MCF 10A (cell line): ENCODE results near the gene TBL1XR1. TPM values are rescaled to one million over a fixed set of nuclear protein-coding genes. Genes with fewer than 3 reads are reported as not detected.

Source experiments
- BruUV-seq: library from RNA; stranded (reverse); fragments of 400-500 nt; replicated peaks from 2 replicates; lab custom pipeline; 2021; lab: Mats Ljungman, UMichigan
- CTCF ChIA-PET: fragments of 300-600 bp; sonication (Branson Sonifier 250); formaldehyde crosslinking; extraction: SDS; loops from one replicate; lab custom pipeline; 2021; ENCODE audit warnings: antibody characterized with exemption, inconsistent platforms; lab: Yijun Ruan, JAX
- POLR2A ChIA-PET: fragments of 300-600, 350-650 bp; sonication (Branson Sonifier 250); formaldehyde crosslinking; extraction: SDS; loops from one replicate; lab custom pipeline; 2020; ENCODE audit warnings: antibody characterized with exemption, inconsistent platforms; lab: Yijun Ruan, JAX
- DNase-seq: peaks from one replicate; pipeline ENCODE4 v3.0.0-alpha.2; 2018; ENCODE audit not compliant: unreplicated experiment
- H3K27ac Mint-ChIP-seq: one replicate; pipeline ENCODE4 v1.8.0; 2022; ENCODE audit warnings: mild to moderate bottlenecking, low read depth, mixed read lengths; ENCODE audit not compliant: unreplicated experiment
- H3K27me3 Mint-ChIP-seq: one replicate; pipeline ENCODE4 v1.8.0; 2022; ENCODE audit warnings: mixed read lengths; ENCODE audit not compliant: insufficient read depth, unreplicated experiment
- H3K36me3 Mint-ChIP-seq: one replicate; pipeline ENCODE4 v1.8.0; 2022; ENCODE audit warnings: mild to moderate bottlenecking, moderate library complexity, mixed read lengths; ENCODE audit not compliant: insufficient read depth, unreplicated experiment
- H3K4me1 Mint-ChIP-seq: one replicate; pipeline ENCODE4 v1.8.0; 2022; ENCODE audit warnings: mixed read lengths; ENCODE audit not compliant: insufficient read depth, unreplicated experiment
- H3K4me3 Mint-ChIP-seq: one replicate; pipeline ENCODE4 v1.8.0; 2022; ENCODE audit warnings: mild to moderate bottlenecking, moderate library complexity, mixed read lengths; ENCODE audit not compliant: unreplicated experiment
- H3K9me3 Mint-ChIP-seq: one replicate; pipeline ENCODE4 v1.8.0; 2022; ENCODE audit warnings: mixed read lengths; ENCODE audit not compliant: unreplicated experiment
- CTCF ChIP-seq: fragments of 200-600 bp; IDR thresholded peaks from one replicate; pipeline ENCODE4 v1.8.0; 2022; ENCODE audit warnings: antibody characterized with exemption, mild to moderate bottlenecking; ENCODE audit not compliant: unreplicated experiment
- intact Hi-C: fragments of 100-400 bp; cut with micrococcal nuclease; formaldehyde crosslinking; loops from 2 replicates; pipeline ENCODE4 v1.14.1; 2022
- total RNA-seq: library from RNA; stranded (reverse); gene quantifications from 2 replicates; pipeline ENCODE4 v1.2.3, GENCODE V29; 2022

The TBL1XR1 gene
- total RNA-seq, 1 experiment from 2014 or later: 178 TPM

GRCh38 chr3:177131927-177132636 lies 65.2 kb downstream of the TBL1XR1 start:
- intact Hi-C loops: no loop called here
- no peaks in the 10 kb centered on the region for H3K9me3 Mint-ChIP-seq
- H3K36me3 Mint-ChIP-seq: peaks cover 28% of the 10 kb centered on the region
- peak overlapping the region; percentile 2 for H3K27ac Mint-ChIP-seq
- BruUV-seq: no TSS peak
- no peak for DNase-seq
- H3K4me1 Mint-ChIP-seq: peaks cover 10% of the 10 kb centered on the region
- ChIA-PET POLR2A (interaction anchor here (0.5 kb wide), 1 partner anchor 46 kb away, joined by 4 read pairs; no protein-coding TSS in a partner anchor), CTCF (interaction anchor here (0.5 to 0.6 kb wide), 2 partner anchors 11 to 19 kb away, joined by 3 read pairs; no protein-coding TSS in a partner anchor)
- no peak for TF ChIP-seq CTCF
- H3K27me3 Mint-ChIP-seq: no peaks in the 10 kb centered on the region
- no peak overlapping the region for H3K4me3 Mint-ChIP-seq

DNA sequence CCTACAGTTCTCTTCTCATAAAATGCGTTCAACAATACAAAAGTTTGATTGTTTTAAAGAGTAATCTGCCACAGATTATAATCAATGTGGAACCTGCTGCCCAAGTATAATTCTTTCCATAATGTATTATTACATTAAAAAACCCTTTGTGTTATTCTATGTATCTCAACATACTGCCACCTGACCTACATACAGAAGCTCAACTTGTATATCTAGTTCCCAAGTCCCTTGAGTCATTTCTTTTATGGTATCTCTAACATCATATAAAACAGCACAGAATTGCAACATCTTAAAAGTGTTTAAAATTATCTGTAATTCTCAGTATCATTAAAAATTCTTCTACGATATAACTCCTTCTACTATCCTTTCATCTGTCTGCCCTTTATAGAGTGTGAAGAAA lies 70.3 kb downstream of the TBL1XR1 start:
- peaks cover 35% of the 10 kb centered on the region for H3K4me1 Mint-ChIP-seq
- no peak for DNase-seq
- H3K27me3 Mint-ChIP-seq: no peaks in the 10 kb centered on the region
- no peaks in the 10 kb centered on the region for H3K9me3 Mint-ChIP-seq
- H3K27ac Mint-ChIP-seq: no peak overlapping the region
- intact Hi-C loops: loop anchor here (2.0 kb wide), 1 partner anchor 68 kb away; no protein-coding TSS in a partner anchor
- TF ChIP-seq CTCF: no peak
- no peak overlapping the region for H3K4me3 Mint-ChIP-seq
- peaks cover 25% of the 10 kb centered on the region for H3K36me3 Mint-ChIP-seq
- ChIA-PET CTCF (interaction anchor here (0.6 to 1.2 kb wide), 2 partner anchors 11 to 1045 kb away, joined by 3 to 5 read pairs; no protein-coding TSS in a partner anchor), POLR2A (interaction anchor here (0.5 to 2.1 kb wide), 6 partner anchors 13 to 73 kb away, joined by 3 to 6 read pairs (median 4); no protein-coding TSS in a partner anchor)
- BruUV-seq: no TSS peak

GRCh38 chr3:177126015-177126773 lies 71.1 kb downstream of the TBL1XR1 start:
- peaks cover 31% of the 10 kb centered on the region for H3K36me3 Mint-ChIP-seq
- peak; percentile 88 for DNase-seq
- ChIA-PET CTCF (interaction anchor here (0.6 to 1.2 kb wide), 2 partner anchors 12 to 1045 kb away, joined by 3 to 5 read pairs; no protein-coding TSS in a partner anchor), POLR2A (interaction anchor here (0.5 to 2.1 kb wide), 13 partner anchors 14 to 101 kb away, joined by 3 to 7 read pairs (median 3); no protein-coding TSS in a partner anchor)
- no peak overlapping the region for H3K4me3 Mint-ChIP-seq
- no peaks in the 10 kb centered on the region for H3K27me3 Mint-ChIP-seq
- peak overlapping the region; percentile 35 for H3K27ac Mint-ChIP-seq
- no peaks in the 10 kb centered on the region for H3K9me3 Mint-ChIP-seq
- BruUV-seq: no TSS peak
- intact Hi-C loops: loop anchor here (2.0 kb wide), 1 partner anchor 69 kb away; no protein-coding TSS in a partner anchor
- no peak for TF ChIP-seq CTCF
- H3K4me1 Mint-ChIP-seq: peaks cover 39% of the 10 kb centered on the region
